Measurements from ENCODE around the gene NPHP4. TPM values are rescaled to one million over a fixed set of nuclear protein-coding genes. Genes with fewer than 3 reads are reported as not detected.

Gene NPHP4
- total and polyA plus RNA-seq, 9 of the 15 experiments (the other 6 are each of a cell fraction or from before 2014, with no cell fraction given), result 0.52 to 26.2 (median 6.7) TPM

GRCh38 chr1:6006882-6007281 is 14.7 kb upstream of the NPHP4 start:
- H3K9me3 ChIP-seq (replicated peaks; ENCODE audit: control insufficient read depth, insufficient read depth, low read depth, low read length), result no peaks in the 10 kb centered on the region
- H2AFZ ChIP-seq (ENCODE audit: low read depth, low read length), result peak overlapping the region; percentile 45
- H3K79me2 ChIP-seq (ENCODE audit: control insufficient read depth, insufficient read depth, low read length), result no peaks in the 10 kb centered on the region; the same call in 2 of the 3 replicates
- POLR2A ChIA-PET, result interaction anchor here (0.6 to 2.1 kb wide), 5 partner anchors 10 to 60 kb away, joined by 3 to 7 read pairs (median 5); partner anchors contain the start of gene NPHP4
- in situ Hi-C loops (cut with MboI) (no loop called here), intact Hi-C loops (cut with micrococcal nuclease) (no loop called here)
- no peak for TF ChIP-seq ZNF239 (CRISPR knock-in tag; IDR thresholded peaks at IDR 0.05)
- TF ChIP-seq HDAC8 (tag; IDR thresholded peaks at IDR 0.05), result 0 out of 2 replicates have a peak, but pooled peaks have one; percentile 18
- TF ChIP-seq ARHGAP35 (IDR thresholded peaks at IDR 0.05; ENCODE audit: partially characterized antibody), result no peak
- TF ChIP-seq ZNF232 (CRISPR knock-in tag; IDR thresholded peaks at IDR 0.05), result no peak
- peak; percentile 43; the same call in 1 of the 2 replicates for TF ChIP-seq ZBTB33 (CRISPR knock-in tag; IDR thresholded peaks at IDR 0.05)
- peak; percentile 42; the same call in 1 of the 2 replicates for TF ChIP-seq SMARCA5 (IDR thresholded peaks at IDR 0.05)
- CTCF ChIA-PET (ENCODE audit: low intra/inter-chr PET ratio), result no interaction called here
- FAIRE-seq (no peak), ATAC-seq (peak; percentile 80), DNase-seq (ENCODE audit: extremely low read depth in 1 of 4, low spot score in 3 of 4) (peak; percentile 46 to 62 (median 52))
- H3K4me1 ChIP-seq (replicated peaks in 1 of 2; ENCODE audit: control insufficient read depth in 2 of 2, insufficient read depth in 2 of 2, low read length in 2 of 2), result peaks cover 23 to 60% of the 10 kb centered on the region in 2 experiments
- peaks cover 24% of the 10 kb centered on the region; the same call in 1 of the 2 replicates for H4K20me1 ChIP-seq (replicated peaks; ENCODE audit: control insufficient read depth, insufficient read depth, low read length)
- H3K9me1 ChIP-seq (ENCODE audit: control insufficient read depth, insufficient read depth, low read length), result peaks cover 4% of the 10 kb centered on the region
- BruUV-seq (replicated peaks), result TSS peak; percentile 76
- H3K27me3 ChIP-seq (ENCODE audit: control insufficient read depth in 2 of 2, insufficient read depth in 2 of 2, low read length in 2 of 2), result no peaks in the 10 kb centered on the region
- peak overlapping the region; percentile 63; the same call in 2 of the 3 replicates for H3K27ac ChIP-seq (ENCODE audit: extremely low read depth, low read depth, low read length)
- WGBS (ENCODE audit: insufficient coverage, low coverage, missing lambda C conversion rate), result 28% methylated on average over 12 of the region's 12 CpGs
- no peaks in the 10 kb centered on the region for H3K36me3 ChIP-seq (ENCODE audit: control insufficient read depth, insufficient read depth, low read length)
- peak overlapping the region; percentile 47 to 76; a peak in 3 of 4 replicates for H3K9ac ChIP-seq (ENCODE audit: insufficient read depth in 1 of 2, low read depth in 2 of 2, low read length in 2 of 2)
- H3K4me3 ChIP-seq, result 0 out of 2 replicates have a peak overlapping the region, but pooled peaks have one; percentile 9
- H3K4me2 ChIP-seq (ENCODE audit: insufficient read depth, low read length), result peak overlapping the region; percentile 51
